Daoy (cell line): Measurements from ENCODE around the gene PLAAT3. TPM values are rescaled to one million over a fixed set of nuclear protein-coding genes. Genes with fewer than 3 reads are reported as not detected.
"Not testable (repeated sequence)": the region's sequence is repeated elsewhere in the genome, so short reads cannot be mapped to it uniquely, and the experiment has no call there.

Experiments
- DNase-seq: peaks from one replicate; pipeline ENCODE4 v3.0.0-alpha.2; 2015; ENCODE audit warnings: low read depth
- total RNA-seq: library from RNA; depleted of rRNA; stranded (reverse); fragments of >200 nt; shearing (Covaris generic); gene quantifications from 2 replicates; pipeline ENCODE4 v1.2.3, GENCODE V29; 2014; rRNA removed

The PLAAT3 gene
- total RNA-seq, 1 experiment from 2014 or later: 30.3 TPM

GRCh38 chr11:63537293-63538101 lies 76.7 kb downstream of the PLAAT3 start:
- peak; percentile 43 for DNase-seq

- peak; percentile 57 for DNase-seq
These were observed 77.5 kb downstream of the PLAAT3 start, which contains the start of gene PLAAT4 for GRCh38 chr11:63536669-63537292. Gene PLAAT4 (plus strand): TSS chr11:63536808. CDS start chr11:63536869, 61 bp downstream.

- peak; percentile 40 for DNase-seq
These were observed 78.5 kb downstream of the PLAAT3 start for GRCh38 chr11:63535734-63536133.

- no peak for DNase-seq
These were observed 79.3 kb downstream of the PLAAT3 start for GRCh38 chr11:63534895-63535461.

GRCh38 chr11:63534076-63534475 lies 80.2 kb downstream of the PLAAT3 start:
- no peak for DNase-seq

- DNase-seq: no peak
These were observed 81.3 kb downstream of the PLAAT3 start for GRCh38 chr11:63532799-63533475.

GRCh38 chr11:63532117-63532516 lies 82.1 kb downstream of the PLAAT3 start:
- DNase-seq: no peak

GRCh38 chr11:63531074-63531792 lies 83.0 kb downstream of the PLAAT3 start:
- DNase-seq: peak; percentile 89

GRCh38 chr11:63530021-63530420 lies 84.2 kb downstream of the PLAAT3 start:
- DNase-seq: no peak

- DNase-seq: not testable (repeated sequence)
These were observed 84.9 kb downstream of the PLAAT3 start for GRCh38 chr11:63529373-63529772.

GRCh38 chr11:63528729-63529278 lies 85.4 kb downstream of the PLAAT3 start:
- DNase-seq: not testable (repeated sequence)

- not testable (repeated sequence) for DNase-seq
These were observed 86.1 kb downstream of the PLAAT3 start for GRCh38 chr11:63528156-63528555.

GRCh38 chr11:63527667-63528066 lies 86.6 kb downstream of the PLAAT3 start:
- DNase-seq: no peak

Other genes starting within 250 kb of the PLAAT3 start
- gene SLC22A9, start 244.6 kb downstream of the PLAAT3 start, total RNA-seq: not detected in 2 replicates
- not detected in 2 replicates for gene PLAAT5, start 123.3 kb downstream of the PLAAT3 start, total RNA-seq
- gene LGALS12, start 108.3 kb downstream of the PLAAT3 start, total RNA-seq: not detected in 2 replicates
- gene PLAAT4, start 77.6 kb downstream of the PLAAT3 start, total RNA-seq: 18.3 and 29.6 TPM in 2 replicates
- 4.1 TPM in 1 of 2 replicates, not detected in the other for gene PLAAT2, start 51.1 kb downstream of the PLAAT3 start, total RNA-seq
- gene ATL3, start 56.9 kb upstream of the PLAAT3 start, total RNA-seq: 36.3 and 44.4 TPM in 2 replicates
- gene RTN3, start 67.1 kb upstream of the PLAAT3 start, total RNA-seq: 39.0 and 56.5 TPM in 2 replicates
- 9.4 and 14.0 TPM in 2 replicates for gene ZFTA, start 154.3 kb upstream of the PLAAT3 start, total RNA-seq
- 34.6 and 41.0 TPM in 2 replicates for gene SPINDOC, start 199.0 kb upstream of the PLAAT3 start, total RNA-seq
- gene MARK2, start 224.7 kb upstream of the PLAAT3 start, total RNA-seq: 11.4 and 12.5 TPM in 2 replicates